SK-MEL-5 (cell line): ENCODE data around the gene MAPK4. TPM values are rescaled to one million over a fixed set of nuclear protein-coding genes. Genes with fewer than 3 reads are reported as not detected.

Experiments used
- DNase-seq: peaks from one replicate; pipeline ENCODE4 v3.0.0-alpha.2; 2016; ENCODE audit warnings: low read depth, low spot score
- in situ Hi-C: cut with HindIII; loops from 2 replicates; pipeline ENCODE4 v1.10.0; 2016; ENCODE audit warnings: low sequenced_read_pairs, high pct_unique_total_duplicates, low pct_unique_long_range_greater_than_20kb
- total RNA-seq: library from RNA; depleted of rRNA; stranded (reverse); fragments of >200 nt; shearing (Covaris generic); gene quantifications from 2 replicates; pipeline ENCODE4 v1.2.3, GENCODE V29; 2014

The MAPK4 gene
- total RNA-seq, 1 experiment from 2014 or later, result 62.4 TPM

- in situ Hi-C loops, result no loop called here
- DNase-seq, result peak; percentile 86
Measured at GRCh38 chr18:50659091-50660003, 99.5 kb downstream of the MAPK4 start.

- in situ Hi-C loops, result no loop called here
- no peak for DNase-seq
Measured at GRCh38 chr18:50661013-50661412, 101.1 kb downstream of the MAPK4 start.

DNA sequence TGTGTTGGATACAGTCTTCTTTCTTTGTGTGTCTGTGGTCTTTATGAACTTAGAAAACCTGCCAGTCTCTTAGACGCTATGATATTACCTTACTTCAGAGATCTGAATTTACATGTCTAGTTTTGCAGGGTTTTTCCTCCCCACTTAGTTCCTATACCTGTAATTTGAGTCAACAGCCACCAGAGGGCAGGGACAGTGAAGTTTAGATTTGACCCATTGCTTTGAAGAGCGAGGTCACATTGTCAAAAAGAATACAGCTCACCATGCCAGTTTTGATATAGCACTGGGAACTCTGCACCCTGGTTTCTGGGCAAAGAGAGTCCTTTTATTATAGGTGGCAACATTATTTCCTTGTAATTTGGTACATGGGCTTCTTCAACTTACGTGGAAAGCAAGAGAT, 102.3 kb downstream of the MAPK4 start:
- peak; percentile 46 for DNase-seq
- in situ Hi-C loops, result no loop called here

DNA sequence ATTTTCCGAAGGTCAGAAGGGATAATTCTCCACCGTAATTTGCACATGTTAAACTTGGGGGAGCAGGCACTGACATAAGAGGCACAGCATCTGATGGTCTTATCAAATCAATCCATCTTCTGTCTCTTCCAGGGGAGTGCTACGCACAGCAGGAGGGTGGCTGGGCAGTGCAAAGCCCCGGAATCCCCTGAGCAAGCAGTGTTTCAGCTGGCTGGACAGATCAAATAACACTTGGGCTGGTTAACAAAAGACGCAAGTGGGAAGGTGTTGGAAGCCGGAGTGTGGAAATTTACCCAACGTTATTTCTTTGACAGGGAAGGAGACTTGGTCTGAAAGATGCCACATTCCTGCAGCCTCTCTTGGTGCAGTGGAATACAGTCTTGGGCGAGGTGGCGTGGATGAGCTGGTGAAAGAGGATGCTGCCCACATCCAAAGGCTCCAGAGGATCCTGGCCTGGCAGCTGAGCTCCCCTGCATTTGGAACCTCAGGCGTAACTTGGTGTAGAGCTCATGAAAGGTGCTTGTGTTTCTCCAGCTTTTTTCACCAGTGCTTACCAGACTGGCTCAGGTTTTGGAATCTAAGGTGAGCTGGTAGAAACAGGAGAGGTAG, 103.0 kb downstream of the MAPK4 start:
- in situ Hi-C loops, result no loop called here
- no peak for DNase-seq

GRCh38 chr18:50663626-50664441, 103.9 kb downstream of the MAPK4 start:
- in situ Hi-C loops, result no loop called here
- DNase-seq, result no peak

DNA sequence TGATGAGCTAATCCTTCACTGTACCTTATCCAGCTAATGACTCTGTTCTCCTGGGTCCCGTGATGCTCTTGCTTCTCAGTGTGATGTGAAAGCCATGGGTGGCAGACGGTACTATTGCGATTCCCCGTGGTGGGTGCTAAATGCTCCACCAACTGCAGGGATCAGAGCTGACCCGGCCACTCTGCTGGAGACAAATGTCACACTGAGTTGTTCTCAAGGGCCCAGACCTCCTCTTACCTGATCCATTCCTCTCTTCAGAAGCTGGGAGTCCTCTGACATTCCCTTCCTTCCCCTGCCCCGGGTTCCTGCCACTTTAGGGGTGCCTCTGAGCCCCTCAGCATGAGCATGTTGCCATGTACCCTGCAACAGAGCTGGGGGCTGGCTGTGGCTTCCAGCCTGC, 105.1 kb downstream of the MAPK4 start:
- no peak for DNase-seq
- in situ Hi-C loops, result no loop called here

GRCh38 chr18:50665519-50665918, 105.6 kb downstream of the MAPK4 start:
- in situ Hi-C loops, result no loop called here
- DNase-seq, result no peak

DNA sequence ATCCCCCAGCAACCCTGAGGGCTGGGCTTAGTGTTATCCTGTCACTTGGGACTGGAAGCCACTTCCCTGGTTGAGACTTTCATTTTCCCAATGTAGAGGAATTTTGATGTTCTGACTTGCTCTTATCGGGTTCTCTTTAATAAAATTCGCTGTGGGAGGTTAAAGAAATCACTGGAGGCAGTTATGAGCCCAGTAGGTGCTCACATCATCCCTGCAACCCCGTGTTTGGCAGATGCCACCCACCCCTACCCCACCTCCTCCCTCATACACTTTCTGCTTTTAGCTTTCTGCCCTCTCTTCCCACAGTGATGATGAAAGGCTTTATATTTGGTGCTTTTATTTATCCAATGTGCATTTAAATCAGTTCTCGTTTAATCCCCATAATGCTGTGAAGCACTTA, 106.6 kb downstream of the MAPK4 start:
- in situ Hi-C loops, result no loop called here
- DNase-seq, result no peak

DNA sequence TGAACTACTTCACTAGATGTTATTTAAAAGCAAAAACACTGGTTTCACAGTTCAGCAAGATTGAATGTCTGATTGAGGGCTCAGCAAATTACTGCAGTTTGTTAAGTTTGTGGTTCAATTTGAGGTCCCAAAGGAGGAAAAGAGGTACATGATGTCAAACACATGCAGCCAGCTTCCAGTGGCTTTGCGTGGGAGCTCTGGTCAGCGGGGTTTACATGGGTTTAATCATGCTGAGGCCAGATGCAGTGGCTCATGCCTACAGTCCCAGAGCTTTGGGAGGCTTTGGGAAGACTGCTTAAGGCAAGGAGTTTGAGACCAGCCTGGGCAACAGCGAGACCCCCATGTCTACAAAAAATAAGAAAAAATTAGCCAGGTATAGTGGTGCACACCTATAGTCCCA, 111.5 kb downstream of the MAPK4 start:
- DNase-seq, result no peak
- in situ Hi-C loops, result no loop called here

GRCh38 chr18:50674307-50674980, 114.6 kb downstream of the MAPK4 start:
- DNase-seq, result no peak
- in situ Hi-C loops, result no loop called here

GRCh38 chr18:50675043-50675442, 115.2 kb downstream of the MAPK4 start:
- DNase-seq, result no peak

DNA sequence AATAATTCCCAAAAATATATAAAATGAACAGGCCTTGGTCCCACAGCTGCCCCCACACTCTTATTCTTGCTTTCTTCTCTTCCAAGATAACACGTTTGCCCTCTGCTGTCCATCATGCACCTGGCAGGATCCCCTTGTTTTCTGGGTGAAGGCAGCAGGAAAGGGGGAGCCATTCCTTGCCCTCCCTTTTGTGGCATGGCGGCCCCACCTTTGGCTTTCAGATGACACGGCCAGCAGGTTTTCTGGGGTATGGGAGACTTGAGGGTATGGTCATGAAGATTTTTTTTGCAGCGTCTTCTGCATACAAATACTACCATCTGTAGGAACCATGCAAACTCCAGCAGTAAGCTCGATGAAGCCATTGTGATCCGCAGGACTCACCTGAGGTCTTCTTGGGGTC, 118.8 kb downstream of the MAPK4 start:
- in situ Hi-C loops, result no loop called here
- DNase-seq, result no peak

More at GRCh38 chr18:50675043-50675442, 115.2 kb downstream of the MAPK4 start:
- in situ Hi-C loops, result no loop called here

- DNase-seq, result no peak
- in situ Hi-C loops, result no loop called here
Measured at GRCh38 chr18:50679056-50679455, 119.2 kb downstream of the MAPK4 start.

DNA sequence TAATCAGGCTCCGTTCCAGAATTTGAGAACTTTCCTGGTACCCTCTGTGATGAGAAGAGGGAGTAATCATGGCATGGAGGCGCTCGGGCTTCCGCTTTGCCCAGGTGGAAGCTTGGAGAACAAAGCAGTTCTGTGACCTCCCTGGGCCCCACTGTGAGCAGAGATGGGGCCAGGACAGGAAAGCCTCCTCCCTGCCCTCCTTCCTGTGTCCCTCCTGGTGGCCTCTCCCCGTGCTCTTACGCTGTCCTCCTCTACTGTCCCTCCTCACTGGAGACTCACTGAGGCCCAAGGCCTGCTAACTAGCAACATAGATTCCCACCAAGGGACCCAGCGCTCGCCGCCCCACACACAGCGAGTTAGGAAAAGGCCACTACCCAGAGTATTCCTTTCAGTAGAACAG, 119.8 kb downstream of the MAPK4 start:
- in situ Hi-C loops, result no loop called here
- no peak for DNase-seq

DNA sequence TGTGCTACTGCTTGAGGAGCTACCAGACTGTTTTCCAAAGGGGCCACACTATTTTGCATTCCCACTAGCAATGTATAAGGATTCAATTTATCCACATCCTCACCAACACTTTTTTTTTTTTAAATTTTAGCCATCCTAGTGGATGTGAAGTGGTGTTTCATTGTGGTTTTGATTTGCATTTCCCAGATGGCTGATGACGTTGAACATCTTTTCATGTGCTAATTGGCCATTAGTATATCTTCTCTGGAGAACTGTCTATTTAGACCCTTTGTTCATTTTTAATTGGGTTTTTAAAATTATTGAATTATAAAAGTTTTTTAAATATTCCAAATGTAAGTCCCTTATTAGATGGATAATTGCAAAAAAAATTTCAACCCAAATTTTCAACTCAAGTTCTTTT, 121.1 kb downstream of the MAPK4 start:
- in situ Hi-C loops, result no loop called here
- no peak for DNase-seq

DNA sequence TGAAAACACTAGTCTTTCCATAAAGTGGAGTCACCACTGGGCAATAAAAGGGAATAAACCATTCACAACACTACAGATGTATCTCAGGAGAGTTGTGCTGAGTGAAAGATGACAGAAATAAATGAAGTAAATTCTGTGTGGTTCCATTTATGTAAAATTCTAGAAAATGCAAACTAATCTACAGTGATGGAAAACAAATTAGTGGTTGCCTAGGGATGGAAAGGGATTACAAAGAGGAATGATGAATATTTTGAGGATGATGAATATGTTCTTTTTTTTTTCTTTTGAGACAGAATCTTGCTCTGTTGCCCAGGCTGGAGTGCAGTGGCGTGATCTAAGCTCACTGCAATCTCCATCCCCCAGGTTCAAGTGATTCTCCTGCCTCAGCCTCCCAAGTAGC, 123.0 kb downstream of the MAPK4 start:
- in situ Hi-C loops, result no loop called here
- no peak for DNase-seq

DNA sequence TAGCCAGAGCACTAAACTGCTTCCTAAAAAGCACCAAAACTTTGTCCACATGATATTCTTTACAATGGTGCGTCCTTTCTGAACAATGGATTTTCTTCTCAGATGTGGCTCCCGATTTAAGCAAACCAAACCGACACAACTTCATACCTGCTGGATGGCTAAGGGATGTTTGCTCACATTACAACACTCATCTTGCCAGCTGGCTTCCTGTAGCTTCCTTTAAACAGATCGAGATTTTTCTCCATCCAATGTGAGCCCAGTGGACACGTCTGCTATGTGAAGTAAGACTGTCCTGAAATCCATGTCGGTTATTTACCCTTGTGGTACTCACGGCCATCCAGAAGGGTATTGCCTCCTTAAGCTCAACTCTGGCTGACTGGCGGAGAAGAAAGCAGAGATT, 126.5 kb downstream of the MAPK4 start:
- DNase-seq, result no peak
- in situ Hi-C loops, result no loop called here

GRCh38 chr18:50687491-50687890, 127.6 kb downstream of the MAPK4 start:
- in situ Hi-C loops, result no loop called here
- no peak for DNase-seq
